HCT116 (cell line): ENCODE data around the gene CHST8. TPM values are rescaled to one million over a fixed set of nuclear protein-coding genes. Genes with fewer than 3 reads are reported as not detected.

ENCODE experiments used
- ATAC-seq: fragments of 200-7000 bp; cut with Tn5 transposase; 2 replicates; pipeline ENCODE4 v1.9.1; 2020; ENCODE audit warnings: mild to moderate bottlenecking, moderate library complexity
- BruUV-seq: library from RNA; stranded (reverse); fragments of 400-500 nt; replicated peaks from 2 replicates; lab custom pipeline; 2021; lab: Mats Ljungman, UMichigan
- CTCF ChIA-PET: fragments of 300-600 bp; sonication (Branson Sonifier 250); formaldehyde crosslinking; loops from one replicate; lab custom pipeline; 2021; ENCODE audit warnings: antibody characterized with exemption; lab: Charles Lee
- POLR2A ChIA-PET: fragments of 300-600, 350-600 bp; sonication (Branson Sonifier 250); formaldehyde crosslinking; loops from one replicate; lab custom pipeline; 2021; ENCODE audit warnings: antibody characterized with exemption; lab: Charles Lee
- RAD21 ChIA-PET, 2 experiments: fragments of 300-600 bp; sonication (Branson Sonifier 250); formaldehyde crosslinking; loops; one replicate each; lab custom pipeline; 2023; ENCODE audit warnings: low total read pairs in 2 of 2; ENCODE audit not compliant: uncharacterized antibody in 2 of 2, unreplicated experiment in 2 of 2, low non-redundant PET in 1 of 2; lab: Charles Lee
- DNase-seq: peaks from one replicate; pipeline ENCODE4 v3.0.0-alpha.2; 2010; ENCODE audit warnings: low read depth, low spot score
- H2AFZ ChIP-seq: fragments of 200-600 bp; shearing (Covaris generic), sonication (generic); 2 replicates; pipeline ENCODE4 v1.6.1; 2017; ENCODE audit warnings: low read depth, mixed run types, mixed read lengths, antibody characterized with exemption, low read length; ENCODE audit not compliant: poor library complexity, severe bottlenecking
- H3K27ac ChIP-seq: 2 replicates; pipeline ENCODE4 v1.5.1; 2012; ENCODE audit warnings: low read depth, low read length
- H3K27me3 ChIP-seq: fragments of 200-600 bp; sonication (generic); 2 replicates; pipeline ENCODE4 v1.6.1; 2016; ENCODE audit warnings: mixed run types, low read length, mixed read lengths; ENCODE audit not compliant: insufficient read depth
- H3K36me3 ChIP-seq, 2 experiments: fragments of 200-500 bp in 1 of 2; fragments of 200-600 bp in 1 of 2; sonication (Bioruptor generic) in 1 of 2; sonication (generic) in 1 of 2; 2 replicates each; pipeline versions ENCODE4 v1.5.1 to v1.6.1; 2014 to 2016; ENCODE audit warnings: low read length in 2 of 2, inconsistent platforms in 1 of 2, mixed read lengths in 1 of 2, mixed run types in 1 of 2; ENCODE audit not compliant: insufficient read depth in 2 of 2, control insufficient read depth in 1 of 2
- H3K4me1 ChIP-seq, 2 experiments: fragments of 200-600 bp in 1 of 2; sonication (generic) in 1 of 2; 2 replicates each; pipeline versions ENCODE4 v1.5.1 to v1.6.1; 2012 to 2017; ENCODE audit warnings: low read length in 2 of 2, inconsistent platforms in 1 of 2, mild to moderate bottlenecking in 1 of 2, mixed read lengths in 1 of 2, mixed run types in 1 of 2, moderate library complexity in 1 of 2; ENCODE audit not compliant: insufficient read depth in 2 of 2, control insufficient read depth in 1 of 2
- H3K4me2 ChIP-seq: fragments of 200-600 bp; sonication (generic); 2 replicates; pipeline ENCODE4 v1.6.1; 2017; ENCODE audit warnings: mixed run types, low read length, mixed read lengths
- H3K4me3 ChIP-seq, 2 experiments: fragments of 200-600 bp in 1 of 2; sonication (generic) in 1 of 2; replicated peaks in 1 of 2; 2 replicates each; pipeline ENCODE4 v1.5.1; 2011 to 2016; ENCODE audit warnings: low read length in 2 of 2, control low read depth in 1 of 2, low read depth in 1 of 2, mild to moderate bottlenecking in 1 of 2, mixed read lengths in 1 of 2, mixed run types in 1 of 2
- H3K79me2 ChIP-seq: fragments of 200-600 bp; sonication (generic); 2 replicates; pipeline ENCODE4 v1.6.1; 2017; ENCODE audit warnings: mild to moderate bottlenecking, mixed run types, low read length, moderate library complexity, mixed read lengths; ENCODE audit not compliant: insufficient read depth
- H3K9ac ChIP-seq: fragments of 200-600 bp; sonication (generic); 2 replicates; pipeline ENCODE4 v1.6.1; 2016; ENCODE audit warnings: low read length, mixed read lengths
- H3K9me2 ChIP-seq: fragments of 200-600 bp; sonication (generic), shearing (Covaris generic); 2 replicates; pipeline ENCODE4 v1.6.1; 2017; ENCODE audit warnings: mixed run types, mild to moderate bottlenecking, moderate library complexity; ENCODE audit not compliant: insufficient read depth
- H3K9me3 ChIP-seq, 2 experiments: fragments of 200-500 bp in 1 of 2; fragments of 200-600 bp in 1 of 2; sonication (Bioruptor generic) in 1 of 2; sonication (generic) in 1 of 2; 2 replicates each; pipeline ENCODE4 v1.6.1; 2014 to 2017; ENCODE audit warnings: low read length in 2 of 2, mixed read lengths in 2 of 2, inconsistent platforms in 1 of 2, low read depth in 1 of 2, mild to moderate bottlenecking in 1 of 2, mixed run types in 1 of 2, moderate library complexity in 1 of 2; ENCODE audit not compliant: control insufficient read depth in 1 of 2, insufficient read depth in 1 of 2
- H4K20me1 ChIP-seq: fragments of 200-600 bp; sonication (generic), shearing (Covaris generic); 2 replicates; pipeline ENCODE4 v1.6.1; 2017; ENCODE audit warnings: mixed run types, mild to moderate bottlenecking, moderate library complexity; ENCODE audit not compliant: insufficient read depth
- CEBPB ChIP-seq: IDR thresholded peaks from 2 replicates; pipeline ENCODE4 v1.6.1; 2012; ENCODE audit warnings: low read depth
- EGR1 ChIP-seq: IDR thresholded peaks from 2 replicates; pipeline ENCODE4 v1.6.1; 2012; ENCODE audit warnings: low read depth
- SRF ChIP-seq: IDR thresholded peaks from 2 replicates; pipeline ENCODE4 v1.6.1; 2012; ENCODE audit warnings: low read depth
- ZNF274 ChIP-seq: fragments of 200-500 bp; sonication (Bioruptor generic); IDR thresholded peaks from 2 replicates; pipeline ENCODE4 v1.6.1; 2014; ENCODE audit warnings: mild to moderate bottlenecking, low read depth, low read length, inconsistent platforms
- intact Hi-C: fragments of 100-400 bp; cut with micrococcal nuclease; formaldehyde crosslinking; loops from 2 replicates; pipeline ENCODE4 v1.10.0; 2022
- total RNA-seq: library from RNA; stranded (reverse); gene quantifications from one replicate; pipeline ENCODE4 v1.2.1, GENCODE V29; 2021; ENCODE audit not compliant: unreplicated experiment

CHST8 gene
- total RNA-seq, 1 experiment from 2014 or later = not detected

DNA sequence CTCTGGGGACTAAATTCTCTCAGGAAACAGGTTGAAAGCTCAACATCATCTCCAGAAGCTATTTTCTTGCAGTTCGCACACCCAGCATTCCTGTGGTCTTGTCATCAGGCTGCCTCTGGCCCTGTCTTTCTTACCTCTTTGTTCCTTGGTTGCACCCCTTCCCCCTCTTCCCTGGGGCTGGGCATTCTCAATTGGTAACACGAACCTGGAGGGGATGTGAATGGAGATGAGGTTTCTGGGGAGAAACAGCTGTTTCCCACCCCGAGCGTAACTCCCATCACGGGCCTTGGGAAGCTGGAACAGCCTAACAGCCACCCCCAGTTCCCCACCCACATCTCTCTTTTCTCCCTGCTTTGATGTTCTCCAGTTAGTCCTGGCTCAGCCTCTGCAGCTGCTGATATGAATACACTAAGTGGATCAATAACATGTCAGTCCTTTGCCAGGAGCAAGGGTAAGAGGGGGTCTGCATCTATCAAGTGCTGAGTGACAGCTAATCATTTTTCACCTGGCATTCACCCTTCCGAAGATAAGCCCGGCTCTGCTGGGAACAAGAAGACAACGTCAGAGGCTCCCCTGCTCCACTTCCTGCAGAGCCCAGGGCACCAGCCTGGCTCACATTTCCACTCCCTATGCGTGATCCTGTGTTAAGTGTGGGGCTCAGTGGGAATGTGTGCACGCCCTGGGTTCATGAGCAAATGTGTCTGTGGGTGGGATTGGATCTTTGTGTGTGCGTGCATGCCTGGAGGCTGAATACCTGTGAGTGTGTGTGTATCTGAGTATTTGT lies 100.9 kb downstream of the CHST8 start:
- no peak overlapping the region for H3K4me3 ChIP-seq
- no peaks in the 10 kb centered on the region for H3K9me2 ChIP-seq
- H3K27me3 ChIP-seq = peaks cover 15% of the 10 kb centered on the region; the same call in 1 of the 2 replicates
- no peaks in the 10 kb centered on the region for H3K9me3 ChIP-seq
- no peak overlapping the region for H2AFZ ChIP-seq
- ChIA-PET RAD21 (no interaction called here), CTCF (no interaction called here), POLR2A (no interaction called here)
- H4K20me1 ChIP-seq = no peaks in the 10 kb centered on the region
- H3K27ac ChIP-seq = no peak overlapping the region
- no peak for DNase-seq
- no peak for TF ChIP-seq SRF
- H3K4me1 ChIP-seq = no peaks in the 10 kb centered on the region
- BruUV-seq = no TSS peak
- intact Hi-C loops = no loop called here
- H3K4me2 ChIP-seq = no peak overlapping the region
- H3K9ac ChIP-seq = no peak overlapping the region
- no peak for ATAC-seq
- no peaks in the 10 kb centered on the region for H3K36me3 ChIP-seq
- no peaks in the 10 kb centered on the region for H3K79me2 ChIP-seq

DNA sequence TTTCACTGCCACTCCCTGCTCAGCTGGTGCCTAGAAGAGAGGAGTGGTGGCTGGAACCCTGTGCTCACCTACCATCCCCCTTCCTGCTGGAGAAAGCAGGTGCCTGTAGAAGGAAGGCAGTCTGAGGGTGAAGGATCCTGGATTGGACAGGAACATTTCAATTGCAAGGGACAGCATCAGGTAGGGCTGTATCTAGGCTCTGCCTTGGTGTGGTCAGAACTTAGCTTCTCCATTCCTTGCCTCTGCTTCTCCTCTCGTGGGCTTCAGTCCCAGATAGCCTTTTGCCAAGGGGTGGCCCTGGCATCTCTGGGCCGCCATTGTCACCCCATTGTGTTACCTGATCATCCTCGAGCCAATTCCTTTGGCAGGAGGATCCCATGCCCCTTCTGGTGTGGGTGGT lies 101.8 kb downstream of the CHST8 start:
- ChIA-PET RAD21 (no interaction called here), CTCF (no interaction called here)
- H3K27me3 ChIP-seq = peaks cover 19% of the 10 kb centered on the region; the same call in 1 of the 2 replicates

More for the DNA sequence above, 101.8 kb downstream of the CHST8 start:
- no peaks in the 10 kb centered on the region for H3K9me3 ChIP-seq
- H3K9ac ChIP-seq = no peak overlapping the region
- H3K36me3 ChIP-seq = no peaks in the 10 kb centered on the region
- intact Hi-C loops = no loop called here
- H3K79me2 ChIP-seq = no peaks in the 10 kb centered on the region
- ATAC-seq (no peak), DNase-seq (no peak)
- no peaks in the 10 kb centered on the region for H3K9me2 ChIP-seq
- no peak overlapping the region for H2AFZ ChIP-seq
- H3K27ac ChIP-seq = no peak overlapping the region
- no peaks in the 10 kb centered on the region for H4K20me1 ChIP-seq
- H3K4me1 ChIP-seq = no peaks in the 10 kb centered on the region
- no peak overlapping the region for H3K4me3 ChIP-seq
- BruUV-seq = no TSS peak
- TF ChIP-seq ZNF274 = no peak
- TF ChIP-seq CEBPB = no peak
- TF ChIP-seq EGR1 = no peak
- POLR2A ChIA-PET = no interaction called here
- no peak overlapping the region for H3K4me2 ChIP-seq
